NCI-H82 (cell line): Measurements from ENCODE around the gene DMWD.
"Not testable (repeated sequence)": the region's sequence is repeated elsewhere in the genome, so short reads cannot be mapped to it uniquely, and the experiment has no call there.

Source experiments
- DNase-seq: peaks from one replicate; lab custom pipeline; 2025; lab: John Stamatoyannopoulos, UW

Gene DMWD

DNA sequence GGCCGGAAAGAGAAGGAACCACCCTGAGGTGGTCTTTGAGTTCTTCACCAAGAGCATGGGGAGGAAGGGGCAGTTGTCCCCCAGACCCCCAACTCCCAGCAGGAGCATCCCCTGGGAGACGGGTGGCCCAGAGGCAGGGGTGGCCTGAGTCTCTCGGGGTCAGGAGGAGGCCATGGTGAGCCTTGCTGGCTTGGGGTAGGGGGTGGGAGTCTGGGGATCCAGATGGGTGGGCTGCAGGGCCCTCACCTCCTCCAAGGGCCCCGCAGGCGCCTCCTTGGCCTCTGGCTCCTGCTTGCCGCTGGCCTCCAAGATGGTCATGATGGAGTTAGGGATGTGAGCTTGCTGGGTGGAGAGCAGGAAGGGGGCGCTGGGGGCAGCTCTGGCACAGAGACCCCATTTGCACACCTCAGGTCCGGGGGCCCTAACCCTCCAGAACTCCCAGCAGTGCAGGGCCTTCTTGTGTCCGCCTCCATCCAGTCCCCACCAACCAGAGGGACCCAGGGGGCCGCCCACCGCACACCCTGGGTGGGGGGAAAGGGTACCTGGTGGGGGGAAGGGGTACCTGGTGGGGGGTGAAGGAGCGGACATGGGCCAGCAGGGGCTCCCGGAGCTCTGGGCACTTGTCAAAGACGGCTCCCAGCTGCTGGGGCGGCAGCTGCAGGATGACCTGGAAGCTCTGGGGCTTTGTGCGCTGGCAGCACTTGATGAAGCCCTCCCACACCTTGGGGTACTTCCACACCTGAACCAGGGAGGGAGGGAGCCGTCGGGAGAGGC, 23.8 kb upstream of the DMWD start:
- DNase-seq = no peak

- DNase-seq = no peak
Measured at GRCh38 chr19:45815481-45816216, 23.0 kb upstream of the DMWD start.

DNA sequence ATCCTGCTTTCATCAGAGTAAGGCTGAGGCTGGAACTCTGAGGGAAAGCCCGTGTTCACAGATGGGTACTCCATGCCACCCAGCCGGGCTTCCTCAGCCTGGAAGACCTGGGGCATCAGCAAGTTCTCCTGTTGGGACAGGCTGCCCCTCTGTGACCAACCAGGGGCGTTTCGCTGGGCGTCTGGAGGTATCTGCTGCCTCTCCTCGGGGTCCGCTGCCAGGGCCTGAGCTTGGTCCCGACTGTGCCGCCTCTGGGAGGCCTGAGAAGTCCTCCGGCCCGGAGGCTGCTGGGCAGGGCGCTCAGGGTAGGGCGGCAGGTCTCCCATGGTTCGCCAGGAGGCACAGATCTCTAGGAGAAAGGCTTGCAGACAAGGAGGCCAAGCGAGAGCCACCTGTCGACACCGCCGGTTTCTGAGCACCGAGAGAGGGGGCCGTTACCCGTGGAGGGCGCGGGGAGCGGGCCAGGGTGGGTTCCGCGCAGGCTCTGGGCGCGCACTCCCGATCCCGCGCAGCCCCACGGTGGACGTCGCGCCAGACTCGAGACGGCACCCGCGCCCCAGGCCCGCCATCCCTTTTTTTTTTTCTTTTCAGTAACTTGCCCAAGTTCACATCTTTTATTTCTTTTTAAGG, 22.3 kb upstream of the DMWD start, which contains the start of gene RSPH6A:
Gene RSPH6A, minus strand, starts transcription at position 458 of the 630 bp plus-strand sequence. Its CDS starts 132 bp downstream, at position 326.
- no peak for DNase-seq

- no peak for DNase-seq
Measured at GRCh38 chr19:45814166-45814780, 21.6 kb upstream of the DMWD start.

- DNase-seq = no peak
Measured at GRCh38 chr19:45812297-45812696, 19.7 kb upstream of the DMWD start.

GRCh38 chr19:45809643-45810159, 17.1 kb upstream of the DMWD start:
- peak; percentile 56 for DNase-seq

DNA sequence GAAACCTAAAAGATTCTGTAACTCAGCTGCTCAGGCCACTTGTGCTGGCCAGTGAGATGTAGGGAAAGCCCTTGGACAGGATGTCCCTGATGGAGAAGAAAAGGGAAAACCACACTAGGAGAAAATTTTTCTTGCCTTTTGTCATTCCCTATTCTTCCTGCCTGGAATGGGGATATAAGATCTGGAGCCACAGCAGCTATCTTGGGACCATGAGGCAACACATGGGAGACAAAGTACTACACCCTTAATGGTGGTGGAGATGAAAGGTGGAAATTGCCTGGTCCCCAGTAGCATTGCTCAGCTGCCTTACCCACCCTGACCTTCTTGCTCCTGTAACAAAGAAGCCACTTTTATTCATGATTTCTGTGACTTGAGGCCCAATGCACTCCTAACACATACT, 13.1 kb upstream of the DMWD start:
- no peak for DNase-seq

- DNase-seq = no peak
Measured at GRCh38 chr19:45804959-45805230, 12.2 kb upstream of the DMWD start.

DNA sequence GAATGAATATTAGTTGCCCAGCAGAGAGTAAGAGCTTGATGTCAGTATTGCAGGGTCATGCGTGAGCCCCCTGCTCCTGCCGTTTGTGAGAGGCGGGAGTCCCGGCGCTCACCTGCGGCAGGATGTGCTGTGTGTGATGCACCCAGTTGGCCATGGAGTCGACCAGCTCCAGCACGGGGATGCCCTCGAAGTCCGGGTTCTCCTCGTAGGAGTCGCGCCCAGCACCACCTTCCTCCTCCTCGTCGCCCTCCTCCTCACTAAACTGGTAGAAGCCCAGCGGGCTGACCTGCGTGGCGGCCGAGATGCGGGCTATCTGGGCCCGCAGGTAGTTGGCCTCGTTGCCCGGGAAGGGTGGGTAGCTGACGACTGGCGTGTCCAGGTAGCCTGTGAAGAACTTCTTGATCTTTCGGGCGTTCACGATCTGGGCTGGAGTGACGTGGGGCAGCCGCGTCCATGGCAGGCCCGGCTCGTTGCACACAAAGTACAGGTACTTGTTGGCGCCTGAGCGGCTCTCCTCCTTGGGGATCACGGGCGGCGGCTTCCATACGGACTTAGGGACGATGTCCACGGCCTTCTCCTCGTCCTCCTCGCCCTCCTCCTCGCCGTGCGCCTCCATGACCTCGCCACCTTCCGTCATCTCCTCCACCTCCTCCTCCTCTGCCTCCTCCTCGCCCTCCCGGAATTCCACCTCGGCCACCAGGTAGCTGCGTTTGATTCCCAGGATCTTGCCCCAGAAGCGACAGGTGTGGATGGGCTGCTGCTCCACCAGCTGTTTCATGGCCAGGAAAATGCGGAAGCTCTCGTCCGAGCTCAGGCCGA, 11.7 kb upstream of the DMWD start:
- no peak for DNase-seq

- no peak for DNase-seq
Measured at GRCh38 chr19:45801603-45802175, 9.0 kb upstream of the DMWD start.

DNA sequence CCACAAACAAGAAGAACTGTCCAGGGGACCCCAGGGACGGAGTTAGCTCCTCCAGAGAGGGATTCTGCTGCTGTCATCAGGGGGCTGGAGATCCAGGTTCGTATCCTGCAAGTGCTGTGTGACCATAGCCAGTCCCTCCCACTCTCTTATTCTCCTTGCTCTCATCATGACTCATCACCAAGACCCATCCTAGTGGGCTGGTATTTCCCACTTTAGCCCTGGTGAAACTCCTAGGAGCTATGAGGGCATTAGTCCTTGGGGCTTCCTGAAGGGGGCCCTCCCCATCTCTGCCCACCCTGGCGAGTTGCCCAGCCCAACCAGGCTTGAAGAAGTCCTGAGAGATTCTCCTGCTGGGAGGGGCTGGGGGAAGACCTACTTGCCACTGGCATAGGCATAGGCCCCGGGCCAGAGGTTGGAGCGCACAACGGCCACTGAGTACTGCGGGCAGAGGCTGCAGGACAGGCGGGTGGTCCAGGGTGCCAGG, 7.5 kb upstream of the DMWD start:
- no peak for DNase-seq

GRCh38 chr19:45799541-45799940, 6.9 kb upstream of the DMWD start:
- not testable (repeated sequence) for DNase-seq

GRCh38 chr19:45798995-45799517, 6.4 kb upstream of the DMWD start:
- peak; percentile 79 for DNase-seq

- DNase-seq = no peak
Measured at GRCh38 chr19:45794627-45795026, 2.0 kb upstream of the DMWD start.

GRCh38 chr19:45793876-45794275, 1.2 kb upstream of the DMWD start:
- no peak for DNase-seq

DNA sequence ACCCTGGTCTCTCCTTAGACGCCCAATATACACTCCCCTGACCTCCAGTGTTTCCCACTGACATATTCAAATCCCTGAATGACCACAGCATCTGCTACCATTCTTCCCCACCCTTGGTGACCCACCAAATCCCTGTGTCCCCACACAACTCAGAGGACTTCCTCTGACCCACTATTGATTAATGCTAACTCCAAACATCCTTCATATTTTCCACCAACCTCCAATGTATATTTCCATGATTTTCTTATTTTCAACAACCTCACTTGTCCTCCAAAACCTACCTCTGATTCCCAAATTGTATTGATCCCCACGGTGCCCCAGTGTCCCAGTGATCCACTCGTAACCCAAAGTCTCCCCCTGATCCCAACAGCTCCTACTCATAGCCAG, 526 bp upstream of the DMWD start:
- no peak for DNase-seq

DNA sequence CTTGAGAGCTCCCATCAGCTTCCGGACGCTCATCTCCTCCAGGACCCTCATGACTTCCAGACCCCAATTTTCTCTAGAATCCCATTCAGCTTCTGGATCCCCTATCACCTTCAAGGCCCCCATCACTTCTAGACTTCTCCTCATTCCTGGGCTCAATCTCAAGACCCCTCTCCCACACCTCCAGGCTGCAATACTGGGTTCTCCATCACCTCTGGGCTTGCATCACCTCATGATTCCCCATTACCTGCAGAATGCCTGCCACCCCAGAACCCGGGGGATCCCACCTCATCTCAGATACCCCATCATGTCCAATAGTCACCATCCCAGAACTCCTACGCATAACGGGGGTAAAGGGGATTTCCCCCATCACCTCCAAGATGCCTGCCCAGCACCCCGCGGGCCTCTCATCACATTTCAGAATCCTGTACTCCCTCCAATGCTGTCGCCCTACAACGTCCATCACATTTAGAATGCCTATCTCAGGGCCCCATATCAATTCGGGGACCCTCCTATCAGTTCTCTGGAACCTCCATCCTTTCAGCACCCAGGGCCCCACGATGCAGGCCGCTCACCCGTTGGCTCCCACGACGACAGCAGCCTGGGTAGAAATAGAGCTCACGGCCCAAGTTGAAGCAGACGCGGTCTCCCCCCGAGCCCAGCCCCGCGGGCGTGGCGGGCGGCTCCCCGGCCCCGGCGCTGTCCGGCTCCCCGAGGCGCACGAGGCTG, 738 bp downstream of the DMWD start:
- no peak for DNase-seq

DNA sequence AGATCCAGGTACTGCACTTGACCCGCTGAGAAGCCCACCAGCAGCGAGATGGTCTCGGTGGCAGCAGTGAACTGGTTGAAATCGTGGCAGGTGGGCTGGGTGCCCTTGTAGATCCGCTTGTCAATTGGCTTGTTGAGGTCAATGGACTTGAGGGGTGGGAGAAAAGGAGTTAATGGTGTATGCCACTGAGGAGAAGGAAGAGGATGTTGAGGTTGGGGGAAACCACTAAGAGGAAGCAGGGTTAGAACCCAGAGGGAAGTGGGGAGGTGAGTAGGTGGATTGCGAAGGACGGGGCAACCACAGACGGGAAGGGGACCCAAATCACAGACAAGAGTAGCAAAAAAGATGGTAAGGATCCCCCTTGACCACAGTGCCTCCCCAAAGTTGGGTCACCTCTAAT, 1.7 kb downstream of the DMWD start:
- no peak for DNase-seq

GRCh38 chr19:45789035-45789786, 3.4 kb downstream of the DMWD start:
- DNase-seq = no peak

DNA sequence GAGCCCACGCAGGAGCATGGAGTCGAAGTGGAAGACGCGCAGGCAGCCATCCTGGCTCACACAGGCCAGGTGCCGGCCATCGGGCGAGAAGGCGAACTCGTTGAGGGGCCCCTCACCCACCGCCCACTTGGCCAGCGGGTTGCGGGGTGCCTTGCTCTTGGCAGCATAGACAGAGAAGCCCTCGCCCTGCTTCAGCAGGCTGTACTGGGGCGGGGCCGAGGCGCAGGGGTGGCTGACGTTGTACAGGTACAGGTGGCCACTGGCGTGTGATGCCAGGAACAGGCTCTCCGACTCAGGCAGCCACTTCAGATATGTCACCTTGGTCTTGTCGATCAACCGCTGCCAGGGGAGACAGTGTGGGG, 6.1 kb downstream of the DMWD start:
- no peak for DNase-seq
